ENCODE measurements around the gene CEBPZ. TPM values are rescaled to one million over a fixed set of nuclear protein-coding genes. Genes with fewer than 3 reads are reported as not detected.

CEBPZ gene
- total and polyA plus RNA-seq, 10 of the 15 experiments (the other 5 are each of a cell fraction or from before 2014, with no cell fraction given) = 29.4 to 89.2 (median 49.5) TPM

- TF ChIP-seq, protein P1, sequence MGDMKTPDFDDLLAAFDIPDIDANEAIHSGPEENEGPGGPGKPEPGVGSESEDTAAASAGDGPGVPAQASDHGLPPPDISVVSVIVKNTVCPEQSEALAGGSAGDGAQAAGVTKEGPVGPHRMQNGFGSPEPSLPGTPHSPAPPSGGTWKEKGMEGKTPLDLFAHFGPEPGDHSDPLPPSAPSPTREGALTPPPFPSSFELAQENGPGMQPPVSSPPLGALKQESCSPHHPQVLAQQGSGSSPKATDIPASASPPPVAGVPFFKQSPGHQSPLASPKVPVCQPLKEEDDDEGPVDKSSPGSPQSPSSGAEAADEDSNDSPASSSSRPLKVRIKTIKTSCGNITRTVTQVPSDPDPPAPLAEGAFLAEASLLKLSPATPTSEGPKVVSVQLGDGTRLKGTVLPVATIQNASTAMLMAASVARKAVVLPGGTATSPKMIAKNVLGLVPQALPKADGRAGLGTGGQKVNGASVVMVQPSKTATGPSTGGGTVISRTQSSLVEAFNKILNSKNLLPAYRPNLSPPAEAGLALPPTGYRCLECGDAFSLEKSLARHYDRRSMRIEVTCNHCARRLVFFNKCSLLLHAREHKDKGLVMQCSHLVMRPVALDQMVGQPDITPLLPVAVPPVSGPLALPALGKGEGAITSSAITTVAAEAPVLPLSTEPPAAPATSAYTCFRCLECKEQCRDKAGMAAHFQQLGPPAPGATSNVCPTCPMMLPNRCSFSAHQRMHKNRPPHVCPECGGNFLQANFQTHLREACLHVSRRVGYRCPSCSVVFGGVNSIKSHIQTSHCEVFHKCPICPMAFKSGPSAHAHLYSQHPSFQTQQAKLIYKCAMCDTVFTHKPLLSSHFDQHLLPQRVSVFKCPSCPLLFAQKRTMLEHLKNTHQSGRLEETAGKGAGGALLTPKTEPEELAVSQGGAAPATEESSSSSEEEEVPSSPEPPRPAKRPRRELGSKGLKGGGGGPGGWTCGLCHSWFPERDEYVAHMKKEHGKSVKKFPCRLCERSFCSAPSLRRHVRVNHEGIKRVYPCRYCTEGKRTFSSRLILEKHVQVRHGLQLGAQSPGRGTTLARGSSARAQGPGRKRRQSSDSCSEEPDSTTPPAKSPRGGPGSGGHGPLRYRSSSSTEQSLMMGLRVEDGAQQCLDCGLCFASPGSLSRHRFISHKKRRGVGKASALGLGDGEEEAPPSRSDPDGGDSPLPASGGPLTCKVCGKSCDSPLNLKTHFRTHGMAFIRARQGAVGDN (IDR thresholded peaks at IDR 0.05) = peak; percentile 95
- TF ChIP-seq, protein P2, sequence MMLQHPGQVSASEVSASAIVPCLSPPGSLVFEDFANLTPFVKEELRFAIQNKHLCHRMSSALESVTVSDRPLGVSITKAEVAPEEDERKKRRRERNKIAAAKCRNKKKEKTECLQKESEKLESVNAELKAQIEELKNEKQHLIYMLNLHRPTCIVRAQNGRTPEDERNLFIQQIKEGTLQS (IDR thresholded peaks at IDR 0.05; ENCODE audit: borderline replicate concordance, extremely low read depth, low read depth, low read length) = no peak
- no peak for TF ChIP-seq ESRRA (IDR thresholded peaks at IDR 0.05; ENCODE audit: low read length)
- TF ChIP-seq, protein P3, sequence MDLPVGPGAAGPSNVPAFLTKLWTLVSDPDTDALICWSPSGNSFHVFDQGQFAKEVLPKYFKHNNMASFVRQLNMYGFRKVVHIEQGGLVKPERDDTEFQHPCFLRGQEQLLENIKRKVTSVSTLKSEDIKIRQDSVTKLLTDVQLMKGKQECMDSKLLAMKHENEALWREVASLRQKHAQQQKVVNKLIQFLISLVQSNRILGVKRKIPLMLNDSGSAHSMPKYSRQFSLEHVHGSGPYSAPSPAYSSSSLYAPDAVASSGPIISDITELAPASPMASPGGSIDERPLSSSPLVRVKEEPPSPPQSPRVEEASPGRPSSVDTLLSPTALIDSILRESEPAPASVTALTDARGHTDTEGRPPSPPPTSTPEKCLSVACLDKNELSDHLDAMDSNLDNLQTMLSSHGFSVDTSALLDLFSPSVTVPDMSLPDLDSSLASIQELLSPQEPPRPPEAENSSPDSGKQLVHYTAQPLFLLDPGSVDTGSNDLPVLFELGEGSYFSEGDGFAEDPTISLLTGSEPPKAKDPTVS (IDR thresholded peaks at IDR 0.05; ENCODE audit: low read depth, low read length) = no peak
- TF ChIP-seq CREB1 (IDR thresholded peaks at IDR 0.05; ENCODE audit: low read depth) = peak; percentile 61; the same call in 1 of the 2 replicates
- TF ChIP-seq PRDM15 (CRISPR knock-in tag; IDR thresholded peaks at IDR 0.05) = no peak
- no peak for TF ChIP-seq ZZZ3 (IDR thresholded peaks at IDR 0.05; ENCODE audit: control insufficient read depth, insufficient read length, low read depth)
- no peak for TF ChIP-seq USF2 (IDR thresholded peaks at IDR 0.05; ENCODE audit: borderline replicate concordance, low read depth, low read length)
- TF ChIP-seq STAT1 (conservative IDR thresholded peaks at IDR 0.05) = no peak; the same call in 1 of the 2 replicates
- 0 out of 2 replicates have a peak, but pooled peaks have one; percentile 1 for TF ChIP-seq ZSCAN29 (IDR thresholded peaks at IDR 0.05)
- TF ChIP-seq RAD21 (IDR thresholded peaks at IDR 0.05; ENCODE audit: insufficient read depth, low read depth, low read length) = no peak
- TF ChIP-seq TCF3 (IDR thresholded peaks at IDR 0.05; ENCODE audit: borderline replicate concordance, insufficient read depth, low read depth, low read length) = no peak
- no peak for TF ChIP-seq ZNF384 (IDR thresholded peaks at IDR 0.05; ENCODE audit: borderline replicate concordance, low read depth, low read length)
- TF ChIP-seq YY1 (IDR thresholded peaks at IDR 0.05; ENCODE audit: low read depth, low read length) = peak; percentile 24; the same call in 1 of the 2 replicates
- TF ChIP-seq, protein P4, sequence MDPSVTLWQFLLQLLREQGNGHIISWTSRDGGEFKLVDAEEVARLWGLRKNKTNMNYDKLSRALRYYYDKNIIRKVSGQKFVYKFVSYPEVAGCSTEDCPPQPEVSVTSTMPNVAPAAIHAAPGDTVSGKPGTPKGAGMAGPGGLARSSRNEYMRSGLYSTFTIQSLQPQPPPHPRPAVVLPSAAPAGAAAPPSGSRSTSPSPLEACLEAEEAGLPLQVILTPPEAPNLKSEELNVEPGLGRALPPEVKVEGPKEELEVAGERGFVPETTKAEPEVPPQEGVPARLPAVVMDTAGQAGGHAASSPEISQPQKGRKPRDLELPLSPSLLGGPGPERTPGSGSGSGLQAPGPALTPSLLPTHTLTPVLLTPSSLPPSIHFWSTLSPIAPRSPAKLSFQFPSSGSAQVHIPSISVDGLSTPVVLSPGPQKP (IDR thresholded peaks at IDR 0.05; ENCODE audit: low read depth, low read length) = no peak
- peak; percentile 67 for TF ChIP-seq NRF1 (conservative IDR thresholded peaks at IDR 0.05; ENCODE audit: low read depth, low read length)
Observed at GRCh38 chr2:37196320-37197195, 34.8 kb downstream of the CEBPZ start, which contains the start of gene CEBPZOS (continued).
